ENCODE results near the gene RAB37.

The RAB37 gene

DNA sequence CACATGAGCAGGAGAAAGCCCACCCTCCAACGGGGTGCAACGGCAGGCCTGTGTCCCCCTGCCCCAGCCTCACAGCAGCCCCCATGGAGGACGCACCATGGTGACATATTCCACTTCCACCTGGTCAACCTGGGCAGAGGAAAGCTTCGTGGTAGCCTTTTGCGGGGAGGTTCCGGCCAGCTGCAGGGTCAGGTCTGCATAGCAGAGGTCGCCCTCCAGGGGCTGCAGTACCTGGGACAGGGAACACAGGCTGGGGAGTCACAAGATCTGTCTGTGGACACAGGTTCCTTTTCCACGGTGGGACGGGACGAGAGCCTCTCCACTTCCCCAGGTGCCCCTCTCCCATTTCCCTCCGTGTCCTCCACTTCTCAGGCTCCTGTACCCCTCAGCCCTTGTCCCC, 41.4 kb upstream of the RAB37 start:
- H3K4me3 ChIP-seq (ENCODE audit: severe bottlenecking), result no peak overlapping the region
- no peaks in the 10 kb centered on the region for H3K36me3 ChIP-seq (ENCODE audit: low read depth)
- no peaks in the 10 kb centered on the region for H3K4me1 ChIP-seq (ENCODE audit: insufficient read depth, poor library complexity, severe bottlenecking)
- H3K27ac ChIP-seq (ENCODE audit: poor library complexity, severe bottlenecking), result no peak overlapping the region
- no peaks in the 10 kb centered on the region for H3K9me3 ChIP-seq (ENCODE audit: severe bottlenecking)
- DNase-seq (ENCODE audit: low spot score) (no peak), ATAC-seq (ENCODE audit: low read depth) (no peak)
- peaks cover 29% of the 10 kb centered on the region for H3K27me3 ChIP-seq (ENCODE audit: insufficient read depth, poor library complexity, severe bottlenecking)
- TF ChIP-seq, protein P1, sequence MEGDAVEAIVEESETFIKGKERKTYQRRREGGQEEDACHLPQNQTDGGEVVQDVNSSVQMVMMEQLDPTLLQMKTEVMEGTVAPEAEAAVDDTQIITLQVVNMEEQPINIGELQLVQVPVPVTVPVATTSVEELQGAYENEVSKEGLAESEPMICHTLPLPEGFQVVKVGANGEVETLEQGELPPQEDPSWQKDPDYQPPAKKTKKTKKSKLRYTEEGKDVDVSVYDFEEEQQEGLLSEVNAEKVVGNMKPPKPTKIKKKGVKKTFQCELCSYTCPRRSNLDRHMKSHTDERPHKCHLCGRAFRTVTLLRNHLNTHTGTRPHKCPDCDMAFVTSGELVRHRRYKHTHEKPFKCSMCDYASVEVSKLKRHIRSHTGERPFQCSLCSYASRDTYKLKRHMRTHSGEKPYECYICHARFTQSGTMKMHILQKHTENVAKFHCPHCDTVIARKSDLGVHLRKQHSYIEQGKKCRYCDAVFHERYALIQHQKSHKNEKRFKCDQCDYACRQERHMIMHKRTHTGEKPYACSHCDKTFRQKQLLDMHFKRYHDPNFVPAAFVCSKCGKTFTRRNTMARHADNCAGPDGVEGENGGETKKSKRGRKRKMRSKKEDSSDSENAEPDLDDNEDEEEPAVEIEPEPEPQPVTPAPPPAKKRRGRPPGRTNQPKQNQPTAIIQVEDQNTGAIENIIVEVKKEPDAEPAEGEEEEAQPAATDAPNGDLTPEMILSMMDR (IDR thresholded peaks at IDR 0.05; ENCODE audit: poor library complexity, severe bottlenecking), result no peak

GRCh38 chr17:74697515-74697914, 39.5 kb upstream of the RAB37 start:
- Histone ChIP-seq H3K9me3 (ENCODE audit: severe bottlenecking) (no peaks in the 10 kb centered on the region), H3K4me1 (ENCODE audit: insufficient read depth, poor library complexity, severe bottlenecking) (no peaks in the 10 kb centered on the region), H3K27ac (ENCODE audit: poor library complexity, severe bottlenecking) (no peak overlapping the region), H3K4me3 (ENCODE audit: severe bottlenecking) (no peak overlapping the region), H3K36me3 (ENCODE audit: low read depth) (no peaks in the 10 kb centered on the region), H3K27me3 (ENCODE audit: insufficient read depth, poor library complexity, severe bottlenecking) (peaks cover 24% of the 10 kb centered on the region)
- DNase-seq (ENCODE audit: low spot score), result no peak
- ATAC-seq (ENCODE audit: low read depth), result no peak
- TF ChIP-seq, protein P1 (IDR thresholded peaks at IDR 0.05; ENCODE audit: poor library complexity, severe bottlenecking), result no peak

- TF ChIP-seq, protein P1 (IDR thresholded peaks at IDR 0.05; ENCODE audit: poor library complexity, severe bottlenecking), result no peak
- H3K4me3 ChIP-seq (ENCODE audit: severe bottlenecking), result no peak overlapping the region
- peaks cover 18% of the 10 kb centered on the region for H3K27me3 ChIP-seq (ENCODE audit: insufficient read depth, poor library complexity, severe bottlenecking)
- H3K27ac ChIP-seq (ENCODE audit: poor library complexity, severe bottlenecking), result no peak overlapping the region
- no peaks in the 10 kb centered on the region for H3K36me3 ChIP-seq (ENCODE audit: low read depth)
- H3K4me1 ChIP-seq (ENCODE audit: insufficient read depth, poor library complexity, severe bottlenecking), result no peaks in the 10 kb centered on the region
- no peak for DNase-seq (ENCODE audit: low spot score)
- no peak for ATAC-seq (ENCODE audit: low read depth)
- no peaks in the 10 kb centered on the region for H3K9me3 ChIP-seq (ENCODE audit: severe bottlenecking)
Measured at GRCh38 chr17:74698069-74698468, 39.0 kb upstream of the RAB37 start.

- H3K36me3 ChIP-seq (ENCODE audit: low read depth), result no peaks in the 10 kb centered on the region
- no peak overlapping the region for H3K4me3 ChIP-seq (ENCODE audit: severe bottlenecking)
- H3K27ac ChIP-seq (ENCODE audit: poor library complexity, severe bottlenecking), result no peak overlapping the region
- no peaks in the 10 kb centered on the region for H3K9me3 ChIP-seq (ENCODE audit: severe bottlenecking)
- TF ChIP-seq, protein P1 (IDR thresholded peaks at IDR 0.05; ENCODE audit: poor library complexity, severe bottlenecking), result no peak
- H3K4me1 ChIP-seq (ENCODE audit: insufficient read depth, poor library complexity, severe bottlenecking), result no peaks in the 10 kb centered on the region
- no peak for ATAC-seq (ENCODE audit: low read depth)
- H3K27me3 ChIP-seq (ENCODE audit: insufficient read depth, poor library complexity, severe bottlenecking), result peaks cover 19% of the 10 kb centered on the region
- DNase-seq (ENCODE audit: low spot score), result no peak
Measured at GRCh38 chr17:74699236-74699635, 37.8 kb upstream of the RAB37 start.

DNA sequence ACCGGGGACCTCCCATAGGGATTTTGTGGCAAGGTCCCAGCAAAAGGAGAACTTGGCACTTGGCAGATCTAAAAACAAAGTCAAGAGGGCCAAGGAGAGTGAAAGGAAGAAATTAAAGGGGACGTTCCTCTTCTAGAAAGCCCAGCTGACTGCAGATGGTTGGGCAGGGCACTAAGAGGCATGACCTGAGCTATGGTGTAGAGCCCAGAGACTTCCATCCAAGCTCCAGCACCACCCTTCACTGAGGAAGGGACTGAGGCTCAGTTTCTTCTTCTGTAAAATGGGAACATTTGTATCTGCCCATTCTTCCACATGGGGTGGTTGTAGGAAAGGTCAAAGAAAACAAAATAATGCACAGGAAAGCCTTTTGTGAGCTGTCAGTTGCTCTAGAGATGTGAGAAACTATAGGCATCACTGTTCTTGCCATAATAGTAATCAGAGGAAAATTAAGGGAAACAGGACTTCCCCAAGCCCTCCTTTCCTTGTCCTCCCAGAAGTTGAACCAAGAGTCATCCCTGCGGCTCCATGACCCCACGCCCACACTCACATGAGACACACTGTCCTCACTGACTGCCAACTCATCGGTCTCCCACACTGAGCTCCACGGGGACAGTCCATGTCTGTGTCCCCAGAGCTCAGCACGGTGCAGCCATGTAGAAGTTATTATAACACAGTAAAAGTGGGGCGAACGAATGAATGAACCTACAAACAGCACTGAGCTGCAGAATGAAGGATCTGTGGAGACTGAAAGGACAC, 34.8 kb upstream of the RAB37 start:
- H3K36me3 ChIP-seq (ENCODE audit: low read depth), result no peaks in the 10 kb centered on the region
- no peak overlapping the region for H3K27ac ChIP-seq (ENCODE audit: poor library complexity, severe bottlenecking)
- TF ChIP-seq, protein P1 (IDR thresholded peaks at IDR 0.05; ENCODE audit: poor library complexity, severe bottlenecking), result no peak
- H3K27me3 ChIP-seq (ENCODE audit: insufficient read depth, poor library complexity, severe bottlenecking), result peaks cover 16% of the 10 kb centered on the region
- H3K4me3 ChIP-seq (ENCODE audit: severe bottlenecking), result no peak overlapping the region
- H3K4me1 ChIP-seq (ENCODE audit: insufficient read depth, poor library complexity, severe bottlenecking), result no peaks in the 10 kb centered on the region
- DNase-seq (ENCODE audit: low spot score) (no peak), ATAC-seq (ENCODE audit: low read depth) (no peak)
- H3K9me3 ChIP-seq (ENCODE audit: severe bottlenecking), result no peaks in the 10 kb centered on the region
